ENCODE results near the gene HPCAL1.

Gene HPCAL1

GRCh38 chr2:10430886-10431622 is 128.3 kb downstream of the HPCAL1 start:
- H3K4me3 ChIP-seq (ENCODE audit: low read depth in 1 of 2, low read length in 2 of 2), result peak overlapping the region; percentile 55
- peaks cover 0 to 22% of the 10 kb centered on the region in 2 donors for H3K36me3 ChIP-seq (ENCODE audit: control insufficient read depth in 1 of 2, insufficient read depth in 2 of 2, low read length in 2 of 2)
- H3K9ac ChIP-seq (ENCODE audit: low read depth in 1 of 2, low read length in 2 of 2), result peak overlapping the region in 1 of 2 donors; percentile 64
- no peaks in the 10 kb centered on the region for H3K27me3 ChIP-seq (ENCODE audit: control insufficient read depth in 1 of 2, insufficient read depth in 2 of 2, low read length in 2 of 2)
- no peaks in the 10 kb centered on the region for H3K9me3 ChIP-seq (ENCODE audit: control insufficient read depth in 1 of 2, low read length in 2 of 2)
- H3K4me1 ChIP-seq (ENCODE audit: control insufficient read depth in 1 of 2, insufficient read depth in 2 of 2, low read length in 2 of 2), result peaks cover 30 to 37% of the 10 kb centered on the region in 2 donors
- H3K27ac ChIP-seq (ENCODE audit: low read depth, low read length), result no peak overlapping the region

GRCh38 chr2:10431797-10432196 is 129.1 kb downstream of the HPCAL1 start:
- Histone ChIP-seq H3K4me1 (ENCODE audit: control insufficient read depth in 1 of 2, insufficient read depth in 2 of 2, low read length in 2 of 2) (peaks cover 30 to 37% of the 10 kb centered on the region in 2 donors), H3K36me3 (ENCODE audit: control insufficient read depth in 1 of 2, insufficient read depth in 2 of 2, low read length in 2 of 2) (peaks cover 0 to 14% of the 10 kb centered on the region in 2 donors), H3K9me3 (ENCODE audit: control insufficient read depth in 1 of 2, low read length in 2 of 2) (no peaks in the 10 kb centered on the region), H3K9ac (ENCODE audit: low read depth in 1 of 2, low read length in 2 of 2) (peak overlapping the region; percentile 54 to 64), H3K27me3 (ENCODE audit: control insufficient read depth in 1 of 2, insufficient read depth in 2 of 2, low read length in 2 of 2) (no peaks in the 10 kb centered on the region), H3K4me3 (ENCODE audit: low read depth in 1 of 2, low read length in 2 of 2) (peak overlapping the region; percentile 55), H3K27ac (ENCODE audit: low read depth, low read length) (peak overlapping the region; percentile 88)

GRCh38 chr2:10432311-10433181 is 129.8 kb downstream of the HPCAL1 start:
- Histone ChIP-seq H3K4me1 (ENCODE audit: control insufficient read depth in 1 of 2, insufficient read depth in 2 of 2, low read length in 2 of 2) (peaks cover 30 to 37% of the 10 kb centered on the region in 2 donors), H3K9ac (ENCODE audit: low read depth in 1 of 2, low read length in 2 of 2) (peak overlapping the region; percentile 54 to 64), H3K27ac (ENCODE audit: low read depth, low read length) (peak overlapping the region; percentile 88), H3K27me3 (ENCODE audit: control insufficient read depth in 1 of 2, insufficient read depth in 2 of 2, low read length in 2 of 2) (no peaks in the 10 kb centered on the region), H3K36me3 (ENCODE audit: control insufficient read depth in 1 of 2, insufficient read depth in 2 of 2, low read length in 2 of 2) (peaks cover 0 to 7% of the 10 kb centered on the region in 2 donors), H3K4me3 (ENCODE audit: low read depth in 1 of 2, low read length in 2 of 2) (peak overlapping the region; percentile 55), H3K9me3 (ENCODE audit: control insufficient read depth in 1 of 2, low read length in 2 of 2) (no peaks in the 10 kb centered on the region)

- H3K27ac ChIP-seq (ENCODE audit: low read depth, low read length), result no peak overlapping the region
- H3K4me1 ChIP-seq (ENCODE audit: control insufficient read depth in 1 of 2, insufficient read depth in 2 of 2, low read length in 2 of 2), result peaks cover 28 to 30% of the 10 kb centered on the region in 2 donors
Observed at GRCh38 chr2:10433264-10433946, 130.7 kb downstream of the HPCAL1 start.

GRCh38 chr2:10433947-10434885 is 131.5 kb downstream of the HPCAL1 start:
- H3K9ac ChIP-seq (ENCODE audit: low read depth in 1 of 2, low read length in 2 of 2), result no peak overlapping the region
- peaks cover 23 to 24% of the 10 kb centered on the region in 2 donors for H3K4me1 ChIP-seq (ENCODE audit: control insufficient read depth in 1 of 2, insufficient read depth in 2 of 2, low read length in 2 of 2)
- H3K9me3 ChIP-seq (ENCODE audit: control insufficient read depth in 1 of 2, low read length in 2 of 2), result no peaks in the 10 kb centered on the region

More at GRCh38 chr2:10433264-10433946, 130.7 kb downstream of the HPCAL1 start:
- peaks cover 0 to under 1% of the 10 kb centered on the region in 2 donors for H3K36me3 ChIP-seq (ENCODE audit: control insufficient read depth in 1 of 2, insufficient read depth in 2 of 2, low read length in 2 of 2)
- H3K4me3 ChIP-seq (ENCODE audit: low read depth in 1 of 2, low read length in 2 of 2), result peak overlapping the region in 1 of 2 donors; percentile 32
- no peaks in the 10 kb centered on the region for H3K9me3 ChIP-seq (ENCODE audit: control insufficient read depth in 1 of 2, low read length in 2 of 2)
- H3K27me3 ChIP-seq (ENCODE audit: control insufficient read depth in 1 of 2, insufficient read depth in 2 of 2, low read length in 2 of 2), result no peaks in the 10 kb centered on the region
- peak overlapping the region; percentile 29 to 38 for H3K9ac ChIP-seq (ENCODE audit: low read depth in 1 of 2, low read length in 2 of 2)

GRCh38 chr2:10434886-10435819 is 132.4 kb downstream of the HPCAL1 start:
- no peaks in the 10 kb centered on the region for H3K9me3 ChIP-seq (ENCODE audit: control insufficient read depth in 1 of 2, low read length in 2 of 2)
- H3K27me3 ChIP-seq (ENCODE audit: control insufficient read depth in 1 of 2, insufficient read depth in 2 of 2, low read length in 2 of 2), result no peaks in the 10 kb centered on the region
- H3K36me3 ChIP-seq (ENCODE audit: control insufficient read depth in 1 of 2, insufficient read depth in 2 of 2, low read length in 2 of 2), result peaks cover 5 to 15% of the 10 kb centered on the region in 2 donors
- H3K27ac ChIP-seq (ENCODE audit: low read depth, low read length), result no peak overlapping the region
- peaks cover 20 to 24% of the 10 kb centered on the region in 2 donors for H3K4me1 ChIP-seq (ENCODE audit: control insufficient read depth in 1 of 2, insufficient read depth in 2 of 2, low read length in 2 of 2)
- no peak overlapping the region for H3K4me3 ChIP-seq (ENCODE audit: low read depth in 1 of 2, low read length in 2 of 2)
- no peak overlapping the region for H3K9ac ChIP-seq (ENCODE audit: low read depth in 1 of 2, low read length in 2 of 2)

More at GRCh38 chr2:10433947-10434885, 131.5 kb downstream of the HPCAL1 start:
- Histone ChIP-seq H3K27ac (ENCODE audit: low read depth, low read length) (no peak overlapping the region), H3K27me3 (ENCODE audit: control insufficient read depth in 1 of 2, insufficient read depth in 2 of 2, low read length in 2 of 2) (no peaks in the 10 kb centered on the region), H3K36me3 (ENCODE audit: control insufficient read depth in 1 of 2, insufficient read depth in 2 of 2, low read length in 2 of 2) (peaks cover 0 to 5% of the 10 kb centered on the region in 2 donors), H3K4me3 (ENCODE audit: low read depth in 1 of 2, low read length in 2 of 2) (no peak overlapping the region)

GRCh38 chr2:10435820-10436204 is 133.1 kb downstream of the HPCAL1 start:
- no peaks in the 10 kb centered on the region for H3K27me3 ChIP-seq (ENCODE audit: control insufficient read depth in 1 of 2, insufficient read depth in 2 of 2, low read length in 2 of 2)
- peaks cover 16 to 24% of the 10 kb centered on the region in 2 donors for H3K4me1 ChIP-seq (ENCODE audit: control insufficient read depth in 1 of 2, insufficient read depth in 2 of 2, low read length in 2 of 2)
- H3K27ac ChIP-seq (ENCODE audit: low read depth, low read length), result no peak overlapping the region
- H3K9ac ChIP-seq (ENCODE audit: low read depth in 1 of 2, low read length in 2 of 2), result no peak overlapping the region
- no peaks in the 10 kb centered on the region for H3K9me3 ChIP-seq (ENCODE audit: control insufficient read depth in 1 of 2, low read length in 2 of 2)
- H3K4me3 ChIP-seq (ENCODE audit: low read depth in 1 of 2, low read length in 2 of 2), result no peak overlapping the region
- peaks cover 8 to 21% of the 10 kb centered on the region in 2 donors for H3K36me3 ChIP-seq (ENCODE audit: control insufficient read depth in 1 of 2, insufficient read depth in 2 of 2, low read length in 2 of 2)

- Histone ChIP-seq H3K4me1 (ENCODE audit: control insufficient read depth in 1 of 2, insufficient read depth in 2 of 2, low read length in 2 of 2) (peaks cover 8 to 21% of the 10 kb centered on the region in 2 donors), H3K9ac (ENCODE audit: low read depth in 1 of 2, low read length in 2 of 2) (no peak overlapping the region), H3K36me3 (ENCODE audit: control insufficient read depth in 1 of 2, insufficient read depth in 2 of 2, low read length in 2 of 2) (peaks cover 16 to 30% of the 10 kb centered on the region in 2 donors), H3K27ac (ENCODE audit: low read depth, low read length) (no peak overlapping the region), H3K4me3 (ENCODE audit: low read depth in 1 of 2, low read length in 2 of 2) (no peak overlapping the region), H3K27me3 (ENCODE audit: control insufficient read depth in 1 of 2, insufficient read depth in 2 of 2, low read length in 2 of 2) (no peaks in the 10 kb centered on the region), H3K9me3 (ENCODE audit: control insufficient read depth in 1 of 2, low read length in 2 of 2) (no peaks in the 10 kb centered on the region)
Observed at GRCh38 chr2:10436583-10437110, 133.9 kb downstream of the HPCAL1 start.
